T follicular helper cell (primary cell): Measurements from ENCODE around the gene USP21.

Source experiments
- DNase-seq: peaks from one replicate; pipeline ENCODE4 v3.0.0-alpha.2; 2020; ENCODE audit warnings: low read depth

Gene USP21

DNA sequence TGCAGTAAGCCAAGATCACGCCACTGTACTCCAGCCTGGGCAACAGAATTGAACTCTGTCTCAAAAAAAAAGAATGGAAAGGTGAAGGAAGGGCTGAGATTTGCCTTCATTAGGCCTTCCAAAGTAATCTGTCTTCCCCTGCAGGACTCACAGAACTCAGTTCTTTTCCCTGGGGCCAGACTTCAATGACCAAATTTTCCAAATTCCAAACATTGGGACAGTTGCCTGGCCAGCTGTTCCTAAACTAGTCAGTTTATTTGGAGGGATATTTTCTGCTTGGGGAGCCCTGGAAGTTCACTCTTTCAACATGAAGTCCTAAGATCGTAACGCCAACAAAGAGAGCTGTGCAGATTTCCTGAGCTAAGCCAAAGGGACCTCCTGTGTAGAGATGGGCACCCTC, 21.4 kb upstream of the USP21 start:
- no peak for DNase-seq

GRCh38 chr1:161138431-161138830, 20.9 kb upstream of the USP21 start:
- no peak for DNase-seq

DNA sequence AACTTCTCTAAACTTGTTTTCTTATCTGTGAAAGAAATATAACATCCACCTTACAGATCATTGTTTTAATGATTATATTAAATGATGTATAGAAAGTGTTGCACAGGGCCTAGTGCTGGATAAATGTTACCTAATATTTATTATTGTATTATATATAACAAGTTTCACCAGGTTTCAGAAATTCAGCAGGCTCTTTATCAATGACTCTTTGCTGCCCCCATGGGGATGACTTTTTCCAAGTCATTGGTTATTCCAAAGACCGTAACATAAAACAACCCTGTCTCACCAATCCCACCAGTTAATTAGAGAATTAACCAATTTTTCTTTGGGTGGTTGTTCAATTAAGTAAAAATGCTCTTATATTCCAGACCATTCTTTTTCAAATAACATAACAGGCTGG, 19.5 kb upstream of the USP21 start:
- no peak for DNase-seq

- no peak for DNase-seq
Measured at GRCh38 chr1:161140755-161141400, 18.4 kb upstream of the USP21 start.

GRCh38 chr1:161145832-161146231, 13.5 kb upstream of the USP21 start:
- no peak for DNase-seq

DNA sequence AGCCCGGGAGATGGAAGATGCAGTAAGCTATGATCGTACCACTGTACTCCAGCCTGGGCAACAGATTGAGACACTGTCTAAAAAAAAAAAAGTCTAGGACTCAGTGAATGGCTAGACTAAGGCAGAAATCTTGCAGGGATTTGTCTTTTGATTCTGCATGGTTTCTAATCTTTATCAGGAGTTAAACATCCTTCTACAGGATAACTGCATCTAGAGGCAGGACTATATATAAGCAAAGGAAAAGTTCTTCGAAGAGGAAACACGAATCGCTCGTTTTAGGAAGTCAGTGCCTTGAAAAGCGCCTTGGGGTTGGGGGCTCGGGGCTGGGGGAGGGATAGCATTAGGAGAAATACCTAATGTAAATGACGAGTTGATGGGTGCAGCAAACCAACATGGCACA, 6.1 kb upstream of the USP21 start:
- no peak for DNase-seq

DNA sequence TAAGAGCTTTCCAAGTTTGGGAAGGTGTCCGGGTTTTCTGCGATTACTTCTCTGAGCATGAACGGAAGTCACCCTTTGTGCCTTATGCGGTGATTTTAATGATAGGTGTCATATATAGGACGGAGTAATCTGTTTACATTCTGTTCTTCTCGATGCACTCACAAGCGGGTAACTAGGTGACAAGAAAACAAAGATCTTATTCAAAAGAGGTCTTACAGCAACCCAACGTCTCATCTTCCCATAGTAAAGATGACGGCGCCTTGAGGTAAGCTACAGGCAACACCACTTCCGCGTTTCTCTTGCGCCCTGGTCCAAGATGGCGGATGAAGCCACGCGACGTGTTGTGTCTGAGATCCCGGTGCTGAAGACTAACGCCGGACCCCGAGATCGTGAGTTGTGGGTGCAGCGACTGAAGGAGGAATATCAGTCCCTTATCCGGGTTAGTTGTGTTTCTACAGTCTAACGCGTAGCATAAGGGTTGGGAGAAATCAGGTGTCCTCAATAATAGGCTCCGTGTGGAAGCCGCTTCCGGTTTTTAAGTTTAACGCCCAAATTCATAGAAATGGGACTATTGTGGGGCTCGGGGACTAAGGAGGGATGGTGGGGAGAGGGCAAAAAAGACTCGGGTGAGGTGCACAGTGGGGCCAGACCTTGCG, 5.5 kb upstream of the USP21 start, which contains the start of gene UFC1:
TSS of gene UFC1 (plus strand) at position 297 of the 656 bp plus-strand sequence. CDS start at position 317, 20 bp downstream.
- peak; percentile 74 for DNase-seq

DNA sequence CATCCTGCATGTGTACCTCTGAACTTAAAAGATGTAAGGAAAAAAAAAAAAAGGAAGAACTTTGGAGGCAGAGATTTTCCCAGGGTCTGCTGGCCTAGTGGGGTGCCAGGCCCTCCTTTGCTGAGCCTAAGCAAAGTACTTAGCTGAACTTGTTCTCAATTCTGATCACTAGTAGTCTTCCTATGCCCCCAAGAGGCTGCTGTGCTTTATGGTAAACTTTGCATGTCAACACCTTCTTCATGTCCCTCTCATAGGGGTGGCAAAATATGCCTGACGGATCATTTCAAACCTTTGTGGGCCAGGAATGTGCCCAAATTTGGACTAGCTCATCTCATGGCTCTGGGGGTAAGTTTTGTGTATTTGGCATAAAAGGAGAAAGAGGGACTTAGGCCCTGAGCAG, 1.4 kb upstream of the USP21 start:
- no peak for DNase-seq

DNA sequence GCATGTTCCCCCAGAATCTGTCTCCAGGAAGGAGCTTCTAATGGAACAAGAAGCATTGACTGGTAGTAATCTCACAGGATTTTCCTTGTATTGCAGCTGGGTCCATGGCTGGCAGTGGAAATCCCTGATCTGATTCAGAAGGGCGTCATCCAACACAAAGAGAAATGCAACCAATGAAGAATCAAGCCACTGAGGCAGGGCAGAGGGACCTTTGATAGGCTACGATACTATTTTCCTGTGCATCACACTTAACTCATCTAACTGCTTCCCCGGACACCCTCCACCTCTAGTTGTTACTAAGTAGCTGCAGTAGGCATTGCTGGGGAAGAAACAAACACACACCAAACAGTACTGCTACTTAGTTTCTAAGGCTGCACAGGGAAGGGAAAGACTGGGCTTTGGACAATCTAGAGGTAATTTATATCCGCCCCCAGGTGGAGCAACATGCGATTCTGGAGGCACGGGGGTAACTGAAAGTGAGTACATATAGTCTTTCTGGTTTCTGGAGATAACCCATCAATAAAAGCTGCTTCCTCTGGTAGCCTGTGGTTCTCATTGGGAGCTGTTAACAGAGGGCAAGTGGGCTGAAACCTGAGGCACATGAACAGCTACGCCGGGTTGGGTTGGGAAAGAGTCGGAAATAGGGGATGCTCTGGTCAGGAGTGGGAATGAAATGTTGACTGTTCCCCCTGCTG, 837 bp upstream of the USP21 start:
- DNase-seq: no peak

- no peak for DNase-seq
Measured at GRCh38 chr1:161159913-161160243, 578 bp downstream of the USP21 start.

GRCh38 chr1:161160671-161161145, 1.4 kb downstream of the USP21 start:
- DNase-seq: no peak

DNA sequence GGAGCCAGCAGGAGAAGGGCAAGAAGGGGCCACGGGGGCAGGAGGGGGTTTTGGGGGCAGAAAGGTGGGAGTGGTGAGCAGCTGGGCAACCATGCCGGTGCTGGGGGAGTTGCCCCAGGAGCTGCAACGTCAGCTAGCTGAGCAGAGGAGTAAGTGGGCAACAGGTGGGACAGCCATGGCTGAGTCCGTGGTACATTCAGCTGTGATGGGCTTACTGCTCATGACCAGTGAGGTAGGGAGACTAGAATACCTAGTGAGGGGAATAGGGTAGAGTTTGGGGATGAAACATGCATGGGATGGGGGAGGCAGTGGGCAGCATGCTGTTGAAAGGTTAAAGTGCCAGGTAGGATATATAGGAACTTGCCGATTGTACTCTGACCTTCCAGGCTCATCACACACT, 2.4 kb downstream of the USP21 start:
- DNase-seq: no peak

GRCh38 chr1:161162052-161162451, 2.8 kb downstream of the USP21 start:
- DNase-seq: no peak

GRCh38 chr1:161162806-161163205, 3.5 kb downstream of the USP21 start:
- no peak for DNase-seq

- DNase-seq: no peak
Measured at GRCh38 chr1:161163793-161164192, 4.5 kb downstream of the USP21 start.

GRCh38 chr1:161164901-161165610, 5.8 kb downstream of the USP21 start:
- no peak for DNase-seq

GRCh38 chr1:161165742-161166668, 6.7 kb downstream of the USP21 start, which contains the start of gene PPOX:
Gene PPOX, plus strand, starts transcription at chr1:161166426. Its CDS starts 422 bp downstream, at chr1:161166848.
- peak; percentile 88 for DNase-seq

DNA sequence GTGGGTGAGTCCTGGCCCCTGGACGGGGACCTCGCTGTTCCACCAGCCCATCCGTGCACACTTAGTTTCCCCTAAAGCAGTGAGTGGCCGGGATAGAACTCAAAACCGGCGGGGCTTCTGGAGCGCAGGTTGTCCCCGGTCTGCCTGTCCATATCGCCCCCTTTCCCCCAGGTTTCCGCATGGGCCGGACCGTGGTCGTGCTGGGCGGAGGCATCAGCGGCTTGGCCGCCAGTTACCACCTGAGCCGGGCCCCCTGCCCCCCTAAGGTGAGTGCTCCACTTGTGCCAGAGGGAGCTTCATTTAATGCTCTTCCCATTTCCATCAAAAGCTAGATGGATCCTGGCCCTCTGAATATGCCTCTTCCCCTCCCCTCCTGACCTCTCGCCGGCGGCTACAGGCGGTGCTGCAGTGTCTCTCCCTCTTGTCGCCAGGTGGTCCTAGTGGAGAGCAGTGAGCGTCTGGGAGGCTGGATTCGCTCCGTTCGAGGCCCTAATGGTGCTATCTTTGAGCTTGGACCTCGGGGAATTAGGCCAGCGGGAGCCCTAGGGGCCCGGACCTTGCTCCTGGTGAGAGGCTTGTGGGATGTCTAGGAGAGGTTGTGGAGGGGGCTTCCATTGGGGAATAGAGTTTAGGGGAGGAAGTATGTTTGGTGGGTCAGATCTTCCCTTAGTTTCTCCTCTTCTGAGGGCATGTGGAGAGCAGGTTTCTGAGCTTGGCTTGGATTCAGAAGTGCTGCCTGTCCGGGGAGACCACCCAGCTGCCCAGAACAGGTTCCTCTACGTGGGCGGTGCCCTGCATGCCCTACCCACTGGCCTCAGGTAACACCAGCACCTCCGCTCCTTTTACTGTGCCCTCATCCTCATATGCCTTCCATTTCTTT, 7.6 kb downstream of the USP21 start:
- no peak for DNase-seq

DNA sequence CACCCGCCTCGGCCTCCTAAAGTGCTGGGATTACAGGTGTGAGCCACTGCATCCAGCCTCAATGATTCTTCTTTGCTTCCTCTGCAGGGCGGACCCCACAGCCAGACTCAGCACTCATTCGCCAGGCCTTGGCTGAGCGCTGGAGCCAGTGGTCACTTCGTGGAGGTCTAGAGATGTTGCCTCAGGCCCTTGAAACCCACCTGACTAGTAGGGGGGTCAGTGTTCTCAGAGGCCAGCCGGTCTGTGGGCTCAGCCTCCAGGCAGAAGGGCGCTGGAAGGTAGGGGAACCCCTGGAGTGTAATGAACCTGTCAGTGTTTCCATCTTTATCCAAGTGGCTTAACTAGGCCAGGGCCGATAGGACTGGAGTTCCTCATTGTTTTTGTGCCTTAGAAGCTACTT, 9.6 kb downstream of the USP21 start:
- no peak for DNase-seq

DNA sequence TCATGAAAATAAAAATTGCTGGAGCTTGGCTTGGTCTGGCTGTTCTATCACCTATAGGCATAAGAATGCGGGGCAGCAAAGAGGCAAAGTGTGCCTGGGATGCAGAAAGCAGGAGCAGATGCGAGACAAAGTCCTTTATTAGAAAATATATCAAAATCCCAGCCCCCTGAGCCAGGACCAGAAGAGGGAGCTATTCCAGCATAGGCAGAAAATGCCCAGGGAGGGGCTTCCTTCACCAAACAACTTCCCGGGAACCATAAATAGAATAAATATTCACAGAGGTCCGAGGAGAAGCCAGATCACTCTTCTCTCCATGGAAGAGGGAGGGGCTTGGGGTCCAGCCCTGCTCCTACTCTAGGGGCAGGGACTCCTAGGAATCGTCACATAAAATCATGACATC, 11.9 kb downstream of the USP21 start:
- no peak for DNase-seq
